ENCODE data around the gene ETFBKMT.

DNA sequence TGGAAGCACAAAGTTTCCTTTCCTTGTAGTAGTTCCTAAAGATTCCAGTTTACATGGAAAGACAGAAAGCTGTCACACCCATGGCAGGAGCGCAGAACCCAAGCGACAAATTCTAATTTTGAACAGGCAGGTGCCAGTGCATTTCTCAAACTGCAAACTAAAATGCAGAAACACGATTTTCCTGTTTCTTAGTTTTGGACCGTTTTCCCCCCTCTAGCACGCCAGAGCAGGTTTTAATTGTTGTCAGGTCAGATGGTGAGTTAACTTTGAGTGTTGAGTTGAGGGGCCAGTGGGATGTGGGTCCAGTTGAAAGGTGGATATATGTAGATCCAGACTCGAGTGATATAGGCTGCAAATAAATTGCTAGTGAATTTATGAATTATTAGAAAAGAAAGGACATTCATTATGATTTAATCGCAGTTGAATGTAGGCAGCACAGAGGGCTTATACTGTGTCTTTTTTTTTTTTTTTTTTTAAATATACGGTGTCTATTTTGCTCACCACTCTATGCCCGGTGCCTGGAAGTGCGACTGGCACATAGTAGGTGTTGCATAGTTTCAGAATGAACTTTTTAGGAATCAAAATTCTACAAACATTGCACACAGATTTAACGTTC lies 909 bp upstream of the ETFBKMT start:
- TF ChIP-seq CTCF (IDR thresholded peaks at IDR 0.05) (no peak), POLR2A (IDR thresholded peaks at IDR 0.05) (no peak), EP300 (IDR thresholded peaks at IDR 0.05) (no peak)

Data from tibial nerve (tissue), 4 donors.